Endothelial cell of umbilical vein (primary cell): ENCODE measurements around the gene MAML2. TPM values are rescaled to one million over a fixed set of nuclear protein-coding genes. Genes with fewer than 3 reads are reported as not detected.

ENCODE experiments used
- BruUV-seq: library from RNA; stranded (reverse); fragments of 400-500 nt; replicated peaks from 2 replicates; lab custom pipeline; 2021; lab: Mats Ljungman, UMichigan
- CTCF ChIA-PET: fragments of 300-600, 350-600 bp; sonication (Branson Sonifier 250); formaldehyde crosslinking; loops from one replicate; lab custom pipeline; 2021; ENCODE audit warnings: antibody characterized with exemption, inconsistent platforms; lab: Charles Lee
- POLR2A ChIA-PET: fragments of 300-600, 350-600 bp; sonication (Branson Sonifier 250); formaldehyde crosslinking; loops from one replicate; lab custom pipeline; 2021; ENCODE audit warnings: antibody characterized with exemption, inconsistent platforms; lab: Charles Lee
- DNase-seq: peaks from one replicate; pipeline ENCODE4 v3.0.0-alpha.2; 2011; ENCODE audit warnings: low read depth, low spot score
- FAIRE-seq: peaks from 2 replicates; lab custom pipeline; 2011; peaks lifted over from hg19 to GRCh38; lab: Jason Lieb, UNC
- H2AFZ ChIP-seq: 2 replicates; pipeline ENCODE4 v1.6.0; 2012; ENCODE audit warnings: low read depth, low read length, control low read depth, inconsistent platforms
- H3K27ac ChIP-seq: 2 replicates; pipeline ENCODE4 v1.5.1; 2011; ENCODE audit warnings: low read depth, mild to moderate bottlenecking, control low read depth, low read length, moderate library complexity; ENCODE audit not compliant: insufficient read depth
- H3K27me3 ChIP-seq, 2 experiments: 2 replicates each; pipeline versions ENCODE4 v1.6.0 to v1.6.1; 2011; ENCODE audit warnings: low read length in 2 of 2, mixed read lengths in 1 of 2; ENCODE audit not compliant: control insufficient read depth in 2 of 2, insufficient read depth in 2 of 2
- H3K36me3 ChIP-seq, 2 experiments: 2 replicates in 1 of 2; 3 replicates in 1 of 2; pipeline ENCODE4 v1.5.1; 2011; ENCODE audit warnings: low read length in 2 of 2, mild to moderate bottlenecking in 1 of 2, moderate library complexity in 1 of 2; ENCODE audit not compliant: control insufficient read depth in 2 of 2, insufficient read depth in 2 of 2; ENCODE audit errors: extremely low read depth in 1 of 2
- H3K4me1 ChIP-seq: 3 replicates; pipeline ENCODE4 v1.5.1; 2011; ENCODE audit warnings: mild to moderate bottlenecking, low read length; ENCODE audit not compliant: control insufficient read depth, insufficient read depth; ENCODE audit errors: extremely low read depth
- H3K4me2 ChIP-seq: 2 replicates; pipeline ENCODE4 v1.6.1; 2011; ENCODE audit warnings: low read length, control low read depth, mixed read lengths; ENCODE audit not compliant: insufficient read depth
- H3K4me3 ChIP-seq, 3 experiments: fragments of 200-600 bp in 1 of 3; sonication (generic), shearing (Covaris generic) in 1 of 3; replicated peaks in 1 of 3; 2 replicates each; pipeline ENCODE4 v1.5.1; 2011 to 2016; ENCODE audit warnings: control low read depth in 3 of 3, low read length in 3 of 3, mild to moderate bottlenecking in 2 of 3, inconsistent platforms in 1 of 3, low read depth in 1 of 3, moderate library complexity in 1 of 3; ENCODE audit not compliant: insufficient read depth in 1 of 3
- H3K79me2 ChIP-seq: 2 replicates; pipeline ENCODE4 v1.6.0; 2012; ENCODE audit warnings: low read length, inconsistent platforms; ENCODE audit not compliant: control insufficient read depth, insufficient read depth
- H3K9ac ChIP-seq: replicated peaks from 2 replicates; pipeline ENCODE3; 2011; ENCODE audit warnings: low read length, control low read depth; ENCODE audit not compliant: insufficient read depth; ENCODE audit errors: extremely low read depth
- H3K9me1 ChIP-seq: replicated peaks from 3 replicates; pipeline ENCODE4 v1.6.0; 2011; ENCODE audit warnings: mild to moderate bottlenecking, low read length; ENCODE audit not compliant: control insufficient read depth, insufficient read depth; ENCODE audit errors: extremely low read depth
- H3K9me3 ChIP-seq: replicated peaks from 2 replicates; pipeline ENCODE4 v1.5.1; 2012; ENCODE audit warnings: low read length, inconsistent platforms; ENCODE audit not compliant: control insufficient read depth, insufficient read depth
- H4K20me1 ChIP-seq: replicated peaks from 2 replicates; pipeline ENCODE3; 2011; ENCODE audit warnings: mild to moderate bottlenecking, low read length; ENCODE audit not compliant: control insufficient read depth, insufficient read depth; ENCODE audit errors: extremely low read depth
- CTCF ChIP-seq, 2 donors: IDR thresholded peaks; 1 replicate in 1 of 2; 2 replicates in 1 of 2; pipeline ENCODE4 v1.5.1; 2011; ENCODE audit warnings: low read length in 2 of 2, mild to moderate bottlenecking in 2 of 2, moderate library complexity in 2 of 2, control low read depth in 1 of 2, inconsistent platforms in 1 of 2, low read depth in 1 of 2; ENCODE audit not compliant: insufficient read depth in 1 of 2; ENCODE audit errors: extremely low read depth in 1 of 2
- EZH2 ChIP-seq: IDR thresholded peaks from 2 replicates; pipeline ENCODE4 v1.6.1; 2012; ENCODE audit warnings: borderline replicate concordance, low read depth, mild to moderate bottlenecking, moderate library complexity, low read length, inconsistent platforms; ENCODE audit not compliant: severe bottlenecking
- FOS ChIP-seq: IDR thresholded peaks from 2 replicates; pipeline ENCODE4 v1.6.1; 2011; ENCODE audit warnings: mild to moderate bottlenecking, low read length, moderate library complexity, borderline replicate concordance; ENCODE audit not compliant: insufficient read depth
- GATA2 ChIP-seq: IDR thresholded peaks from 2 replicates; pipeline ENCODE4 v1.7.0; 2011; ENCODE audit warnings: low read depth, mild to moderate bottlenecking, moderate library complexity, mixed read lengths, low read length; ENCODE audit not compliant: insufficient read length, insufficient read depth
- JUN ChIP-seq: IDR thresholded peaks from 2 replicates; pipeline ENCODE4 v1.6.1; 2011; ENCODE audit warnings: borderline replicate concordance, low read depth; ENCODE audit not compliant: insufficient read length, insufficient read depth
- MAX ChIP-seq: IDR thresholded peaks from 2 replicates; pipeline ENCODE4 v1.6.1; 2011; ENCODE audit not compliant: insufficient read depth, insufficient read length
- MYC ChIP-seq: IDR thresholded peaks from one replicate; pipeline ENCODE4 v1.6.1; 2011; ENCODE audit warnings: mild to moderate bottlenecking, low read depth, low read length
- POLR2A ChIP-seq: IDR thresholded peaks from 2 replicates; pipeline ENCODE4 v1.6.1; 2012; ENCODE audit warnings: low read depth, mild to moderate bottlenecking, control low read depth, low read length
- POLR2AphosphoS5 ChIP-seq: IDR thresholded peaks from 2 replicates; pipeline ENCODE4 v1.6.1; 2012; ENCODE audit warnings: low read depth, mild to moderate bottlenecking, control low read depth, low read length, moderate library complexity; ENCODE audit not compliant: insufficient read depth
- dilution Hi-C: fragments of 300-500 bp; cut with MboI; formaldehyde crosslinking; loops from one replicate; pipeline ENCODE4 v1.15.0; 2019; ENCODE audit warnings: low sequenced_read_pairs; ENCODE audit not compliant: extremely low pct_ligation_motif_present
- intact Hi-C: fragments of 100-400 bp; cut with micrococcal nuclease; formaldehyde crosslinking; loops from one replicate; pipeline ENCODE4 v1.10.0; 2022
- polyA plus RNA-seq, 4 experiments: library from polyadenylated mRNA; depleted of rRNA in 3 of 4; stranded (reverse) in 3 of 4; unstranded in 1 of 4; fragments of >200 nt; gene quantifications; 2 replicates each; pipeline versions ENCODE4 v1.2.1 to v1.2.3, GENCODE V29; 2011 to 2012; ENCODE audit warnings: missing spikeins in 1 of 4
- total RNA-seq: library from RNA; stranded (reverse); gene quantifications from 2 replicates; pipeline ENCODE4 v1.2.3, GENCODE V29; 2021

MAML2 gene
- total and polyA plus RNA-seq, 2 donors (not counting 3 experiments of a cell fraction or from before 2014, with no cell fraction given) = 12.4 to 16.8 TPM

- CTCF ChIA-PET = interaction anchor here (0.8 to 1.9 kb wide), 7 partner anchors 8 to 353 kb away, joined by 3 to 8 read pairs (median 3); partner anchors contain the start of gene MAML2
- dilution Hi-C loops (no loop called here), intact Hi-C loops (loop anchor here (2.0 kb wide), 1 partner anchor 25 kb away; no protein-coding TSS in a partner anchor)
- TF ChIP-seq CTCF (IDR thresholded peaks at IDR 0.05; ENCODE audit: extremely low read depth in 1 of 2, insufficient read depth in 1 of 2, low read depth in 1 of 2, low read length in 2 of 2) (no peak), GATA2 (no peak), EZH2 (no peak), FOS (no peak), MYC (no peak), POLR2A (no peak), POLR2AphosphoS5 (no peak), MAX (no peak), JUN (no peak)
- FAIRE-seq (no peak), DNase-seq (no peak)
- no peak overlapping the region for H3K27ac ChIP-seq
- no peaks in the 10 kb centered on the region for H3K79me2 ChIP-seq
- H3K9ac ChIP-seq = no peak overlapping the region
- no peaks in the 10 kb centered on the region for H3K9me3 ChIP-seq
- H3K4me3 ChIP-seq = no peak overlapping the region
- H2AFZ ChIP-seq = no peak overlapping the region
- no TSS peak for BruUV-seq
- H3K4me1 ChIP-seq = peaks cover 19% of the 10 kb centered on the region
- POLR2A ChIA-PET = no interaction called here
- no peaks in the 10 kb centered on the region for H3K27me3 ChIP-seq
- no peaks in the 10 kb centered on the region for H4K20me1 ChIP-seq
- H3K4me2 ChIP-seq = no peak overlapping the region
- no peaks in the 10 kb centered on the region for H3K9me1 ChIP-seq
- no peaks in the 10 kb centered on the region for H3K36me3 ChIP-seq
Observed at GRCh38 chr11:96189351-96189750, 153.6 kb downstream of the MAML2 start.
